Thymus (tissue), 11 donors: ENCODE data around the gene KIRREL3. TPM values are rescaled to one million over a fixed set of nuclear protein-coding genes. Genes with fewer than 3 reads are reported as not detected.

Source experiments
- DNase-seq, 9 donors: peaks; one replicate each; pipeline ENCODE4 v3.0.0-alpha.2; 2013; ENCODE audit warnings: low spot score in 9 of 9, low read depth in 6 of 9, missing footprints in 1 of 9
- H3K27ac ChIP-seq, 2 donors: one replicate each; pipeline ENCODE4 v1.5.1; 2013; ENCODE audit warnings: control low read depth in 1 of 2, low read depth in 1 of 2, low read length in 1 of 2, mild to moderate bottlenecking in 1 of 2, moderate library complexity in 1 of 2
- H3K27me3 ChIP-seq, 2 donors: one replicate each; pipeline ENCODE4 v1.5.1; 2013; ENCODE audit warnings: low read length in 1 of 2; ENCODE audit not compliant: control insufficient read depth in 2 of 2, insufficient read depth in 1 of 2
- H3K36me3 ChIP-seq, 2 donors: one replicate each; pipeline ENCODE4 v1.5.1; 2013; ENCODE audit warnings: low read length in 1 of 2, mild to moderate bottlenecking in 1 of 2, moderate library complexity in 1 of 2; ENCODE audit not compliant: control insufficient read depth in 2 of 2, insufficient read depth in 2 of 2
- H3K4me1 ChIP-seq, 2 donors: one replicate each; pipeline ENCODE4 v1.5.1; 2013; ENCODE audit warnings: low read length in 2 of 2; ENCODE audit not compliant: control insufficient read depth in 2 of 2, insufficient read depth in 2 of 2
- H3K4me3 ChIP-seq, 2 donors: one replicate each; pipeline ENCODE4 v1.5.1; 2013; ENCODE audit warnings: low read length in 2 of 2, control low read depth in 1 of 2, mild to moderate bottlenecking in 1 of 2
- H3K9me3 ChIP-seq, 2 donors: one replicate each; pipeline ENCODE4 v1.5.1; 2013; ENCODE audit warnings: low read length in 1 of 2, mild to moderate bottlenecking in 1 of 2; ENCODE audit not compliant: control insufficient read depth in 2 of 2, insufficient read depth in 1 of 2
- WGBS: extraction: QIAGEN DNeasy Blood & Tissue Kit; methylation state at CpG from one replicate; pipeline ENCODE4 v1.1.7; 2013; 5-methylcytosine and 5-hydroxymethylcytosine counted together
- polyA plus RNA-seq: library from polyadenylated mRNA; stranded (reverse); fragments of 200-250 nt; gene quantifications from one replicate; pipeline ENCODE4 v1.2.3, GENCODE V29; 2013
- total RNA-seq: library from RNA; stranded (reverse); fragments of 120-200 nt; gene quantifications from one replicate; pipeline ENCODE4 v1.2.4, GENCODE V29; 2013
- donor health status: healthy.

KIRREL3 gene
- total and polyA plus RNA-seq, 2 donors, result 0.09 to 0.14 TPM

DNA sequence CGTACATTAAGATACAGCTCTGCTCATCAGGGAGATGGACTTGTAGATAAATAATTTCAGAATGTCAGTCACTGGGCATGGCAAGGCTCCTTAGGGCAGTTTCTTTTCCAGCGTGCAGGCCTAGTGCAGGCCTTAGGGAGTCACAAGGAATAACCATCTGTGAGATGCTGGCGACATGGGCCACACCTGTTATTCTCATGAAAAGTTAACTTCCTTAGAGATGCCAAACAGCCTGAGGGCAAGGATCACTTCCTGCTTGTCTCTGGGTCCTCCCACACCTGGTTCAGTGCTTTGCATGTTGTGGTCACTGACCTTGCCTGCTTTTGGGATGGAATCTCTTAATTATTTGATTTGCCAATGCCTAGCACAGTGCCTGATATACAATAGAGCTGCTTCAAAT is 574.5 kb downstream of the KIRREL3 start:
- Histone ChIP-seq H3K4me1 (peaks cover 0 to 6% of the 10 kb centered on the region in 2 donors), H3K27ac (no peak overlapping the region), H3K36me3 (no peaks in the 10 kb centered on the region), H3K27me3 (no peaks in the 10 kb centered on the region), H3K4me3 (no peak overlapping the region), H3K9me3 (peaks cover 0 to 1% of the 10 kb centered on the region in 2 donors)
- no peak for DNase-seq
- 96% methylated on average over 3 of the region's 3 CpGs for WGBS

- Histone ChIP-seq H3K27me3 (no peaks in the 10 kb centered on the region), H3K27ac (no peak overlapping the region), H3K4me3 (no peak overlapping the region), H3K9me3 (peaks cover 0 to 1% of the 10 kb centered on the region in 2 donors), H3K36me3 (no peaks in the 10 kb centered on the region), H3K4me1 (peaks cover 0 to 14% of the 10 kb centered on the region in 2 donors)
- DNase-seq, result no peak
- 96% methylated on average over 30 of the region's 30 CpGs for WGBS
Observed at GRCh38 chr11:126424471-126425039, 576.0 kb downstream of the KIRREL3 start.

DNA sequence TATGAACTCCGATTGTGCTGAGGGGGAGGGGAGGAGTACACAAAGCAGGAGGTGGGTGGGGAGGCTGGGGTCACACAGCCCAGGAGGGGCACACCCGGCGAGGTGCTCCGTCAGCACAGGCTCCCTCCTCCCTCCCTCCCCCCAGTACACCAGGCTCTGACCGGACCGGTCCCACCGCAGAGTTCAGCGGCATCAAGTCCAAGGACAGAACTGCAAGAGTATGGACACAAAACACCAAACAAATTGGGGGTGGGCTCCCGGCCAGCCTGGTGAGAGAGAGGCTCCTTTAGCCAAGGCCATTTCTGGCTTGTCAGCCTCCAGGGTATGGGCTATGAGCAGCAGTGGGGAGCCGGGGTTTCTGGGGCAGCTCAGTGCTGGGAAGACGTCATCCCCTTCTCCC is 576.8 kb downstream of the KIRREL3 start:
- Histone ChIP-seq H3K27ac (no peak overlapping the region), H3K4me1 (peaks cover 0 to 14% of the 10 kb centered on the region in 2 donors), H3K36me3 (no peaks in the 10 kb centered on the region), H3K4me3 (no peak overlapping the region), H3K27me3 (no peaks in the 10 kb centered on the region), H3K9me3 (peaks cover 0 to 1% of the 10 kb centered on the region in 2 donors)
- WGBS, result 83% methylated on average over 11 of the region's 11 CpGs
- no peak for DNase-seq

GRCh38 chr11:126423154-126423553 is 577.4 kb downstream of the KIRREL3 start:
- Histone ChIP-seq H3K27ac (no peak overlapping the region), H3K9me3 (peaks cover 0 to 1% of the 10 kb centered on the region in 2 donors), H3K36me3 (no peaks in the 10 kb centered on the region), H3K4me3 (no peak overlapping the region), H3K4me1 (peaks cover 0 to 14% of the 10 kb centered on the region in 2 donors), H3K27me3 (no peaks in the 10 kb centered on the region)
- 54% methylated on average over 2 of the region's 2 CpGs for WGBS
- DNase-seq, result no peak

DNA sequence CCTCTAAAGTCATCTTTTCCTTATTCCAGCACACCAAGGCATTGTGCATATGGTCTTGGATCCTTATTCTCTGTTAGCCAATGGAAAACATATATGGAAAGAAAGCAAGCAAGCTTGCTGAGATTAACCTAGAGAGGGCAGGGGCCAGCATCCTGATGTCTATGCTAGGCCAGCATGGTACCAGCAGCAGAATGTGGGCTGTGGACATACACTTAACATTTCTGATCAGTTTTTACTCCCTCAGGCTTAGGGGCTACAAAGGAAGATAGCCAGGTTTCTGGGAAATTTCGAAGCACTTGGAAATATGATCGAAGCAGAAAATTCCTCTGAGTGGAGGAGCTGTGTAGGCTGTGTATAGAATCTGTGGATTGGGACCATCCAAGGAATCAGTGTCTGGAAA is 578.1 kb downstream of the KIRREL3 start:
- Histone ChIP-seq H3K27ac (no peak overlapping the region), H3K9me3 (peaks cover 0 to 1% of the 10 kb centered on the region in 2 donors), H3K36me3 (no peaks in the 10 kb centered on the region), H3K4me3 (no peak overlapping the region), H3K27me3 (no peaks in the 10 kb centered on the region), H3K4me1 (peaks cover 0 to 14% of the 10 kb centered on the region in 2 donors)
- no peak for DNase-seq
- WGBS, result 99% methylated on average over 2 of the region's 2 CpGs

- H3K36me3 ChIP-seq, result no peaks in the 10 kb centered on the region
- no peak overlapping the region for H3K27ac ChIP-seq
- DNase-seq, result no peak
- peaks cover 0 to 1% of the 10 kb centered on the region in 2 donors for H3K9me3 ChIP-seq
- no peaks in the 10 kb centered on the region for H3K27me3 ChIP-seq
- WGBS, result 92% methylated on average over 13 of the region's 13 CpGs
- peaks cover 0 to 19% of the 10 kb centered on the region in 2 donors for H3K4me1 ChIP-seq
- H3K4me3 ChIP-seq, result no peak overlapping the region
Observed at GRCh38 chr11:126421271-126421671, 579.3 kb downstream of the KIRREL3 start.

GRCh38 chr11:126420698-126421256 is 579.8 kb downstream of the KIRREL3 start:
- WGBS, result 68% methylated on average over 6 of the region's 6 CpGs
- Histone ChIP-seq H3K27ac (no peak overlapping the region), H3K27me3 (no peaks in the 10 kb centered on the region), H3K4me1 (peaks cover 0 to 23% of the 10 kb centered on the region in 2 donors), H3K36me3 (no peaks in the 10 kb centered on the region), H3K9me3 (no peaks in the 10 kb centered on the region), H3K4me3 (no peak overlapping the region)
- DNase-seq, result no peak

GRCh38 chr11:126419801-126420697 is 580.5 kb downstream of the KIRREL3 start:
- Histone ChIP-seq H3K4me1 (peaks cover 0 to 23% of the 10 kb centered on the region in 2 donors), H3K4me3 (no peak overlapping the region), H3K36me3 (no peaks in the 10 kb centered on the region), H3K27ac (peak overlapping the region in 1 of 2 donors; percentile 10), H3K9me3 (no peaks in the 10 kb centered on the region), H3K27me3 (no peaks in the 10 kb centered on the region)
- DNase-seq, result no peak
- 60% methylated on average over 11 of the region's 11 CpGs for WGBS

DNA sequence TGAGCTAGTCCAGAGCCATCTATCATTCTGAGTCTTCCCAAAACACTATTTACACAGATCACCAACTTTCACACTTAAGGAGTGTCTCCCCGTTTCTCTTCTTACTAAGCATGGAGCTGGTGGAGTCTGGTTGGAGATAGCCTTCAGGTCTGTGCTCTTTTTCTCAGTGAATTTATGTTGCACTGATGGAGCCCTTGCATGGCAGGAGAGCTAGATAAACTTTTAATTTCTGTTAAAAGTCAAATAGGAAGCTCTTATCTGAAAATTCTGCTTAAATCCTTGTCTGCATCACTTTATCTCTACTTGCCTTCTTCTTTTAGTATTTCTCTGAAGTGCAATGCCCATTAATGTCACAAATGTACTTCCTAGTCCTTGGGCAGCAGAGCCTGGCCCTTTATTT is 581.7 kb downstream of the KIRREL3 start:
- WGBS, result 46% methylated on average over 1 of the region's 1 CpG
- Histone ChIP-seq H3K27me3 (no peaks in the 10 kb centered on the region), H3K36me3 (no peaks in the 10 kb centered on the region), H3K4me3 (no peak overlapping the region), H3K9me3 (no peaks in the 10 kb centered on the region), H3K4me1 (peaks cover 0 to 23% of the 10 kb centered on the region in 2 donors), H3K27ac (no peak overlapping the region)
- DNase-seq, result no peak
